NCI-H1417 (cell line): Measurements from ENCODE around the gene PLA2G4D.

Experiments
- DNase-seq, 3 experiments: peaks; one replicate each; lab custom pipeline; 2025; lab: John Stamatoyannopoulos, UW

The PLA2G4D gene

GRCh38 chr15:42018306-42019224, 75.8 kb downstream of the PLA2G4D start:
- no peak for DNase-seq
